H1 (cell line): Measurements from ENCODE around the gene DHRS7B. TPM values are rescaled to one million over a fixed set of nuclear protein-coding genes. Genes with fewer than 3 reads are reported as not detected.

Source experiments
- ASH2L ChIP-seq: fragments of 200-600, 300-600 bp; sonication (generic); IDR thresholded peaks from one replicate; pipeline ENCODE4 v1.7.1; 2017; ENCODE audit warnings: low read length
- CHD1 ChIP-seq: IDR thresholded peaks from 2 replicates; pipeline ENCODE4 v1.6.1; 2012; ENCODE audit warnings: low read depth, low read length, improper control_type of control experiment
- CREB1 ChIP-seq: IDR thresholded peaks from 2 replicates; pipeline ENCODE4 v1.6.1; 2012; ENCODE audit warnings: inconsistent platforms
- GABPA ChIP-seq: IDR thresholded peaks from 2 replicates; pipeline ENCODE4 v1.6.1; 2011; ENCODE audit warnings: mild to moderate bottlenecking, low read length, moderate library complexity, borderline replicate concordance; ENCODE audit not compliant: insufficient read depth
- POU5F1 ChIP-seq: IDR thresholded peaks from 2 replicates; pipeline ENCODE4 v1.6.1; 2011; ENCODE audit warnings: low read depth, mild to moderate bottlenecking, low read length, moderate library complexity
- RBBP5 ChIP-seq: IDR thresholded peaks from 2 replicates; pipeline ENCODE4 v1.7.1; 2012; ENCODE audit warnings: low read depth, mild to moderate bottlenecking, inconsistent platforms, low read length, moderate library complexity, borderline replicate concordance
- RFX5 ChIP-seq: IDR thresholded peaks from 2 replicates; pipeline ENCODE4 v1.6.1; 2011; ENCODE audit warnings: low read depth, low read length, improper control_type of control experiment, borderline replicate concordance
- TEAD4 ChIP-seq: IDR thresholded peaks from 2 replicates; pipeline ENCODE4 v1.6.1; 2012; ENCODE audit warnings: low read depth, low read length, inconsistent platforms, mixed read lengths
- polyA plus RNA-seq, 7 experiments: library from polyadenylated mRNA; depleted of rRNA in 3 of 7; stranded (reverse) in 5 of 7; unstranded in 2 of 7; fragments of >200 nt in 5 of 7; fragments of 200-250 nt in 2 of 7; gene quantifications; 1 replicate in 5 of 7; 2 replicates in 1 of 7; 4 replicates in 1 of 7; pipeline versions ENCODE4 v1.2.1 to v1.2.3, GENCODE V29; 2011 to 2013; ENCODE audit warnings: missing spikeins in 2 of 7, mixed read lengths in 2 of 7
- total RNA-seq: library from RNA; stranded (reverse); fragmentation: NEBNext Ultra II Directional; extraction: Animal tissue kit (Norgen Biotek cat#: 25700); gene quantifications from 2 replicates; pipeline ENCODE4 v1.2.1, GENCODE V29; 2021

Gene DHRS7B
- total and polyA plus RNA-seq, 2 of the 8 experiments (the other 6 are each of a cell fraction or from before 2014, with no cell fraction given) = 11.0 to 27.9 TPM

GRCh38 chr17:21177854-21178600, 51.3 kb downstream of the DHRS7B start (continued):
- TF ChIP-seq RBBP5 (no peak), POU5F1 (no peak), ASH2L (no peak), RFX5 (no peak), CREB1 (no peak), TEAD4 (no peak), GABPA (no peak), CHD1 (no peak)
